ENCODE results near the gene SLC66A2. TPM values are rescaled to one million over a fixed set of nuclear protein-coding genes. Genes with fewer than 3 reads are reported as not detected.
A peak's percentile ranks its signal among the peaks of the same experiment; 100 is the strongest.

SLC66A2 gene
- total RNA-seq, 4 donors from 2014 or later, result 56.5 to 183 (median 92.9) TPM

GRCh38 chr18:79953971-79954651 lies 2.7 kb upstream of the SLC66A2 start:
- Histone ChIP-seq H3K27me3 (no peaks in the 10 kb centered on the region), H3K27ac (peak overlapping the region; percentile 82 to 98 (median 96)), H3K36me3 (no peaks in the 10 kb centered on the region), H3K9me3 (no peaks in the 10 kb centered on the region), H3K4me3 (no peak overlapping the region), H3K4me1 (peaks cover 20 to 66% (median 35%) of the 10 kb centered on the region in 4 donors)
- TF ChIP-seq EP300 (IDR thresholded peaks at IDR 0.05; ENCODE audit: low read depth) (no peak), POLR2AphosphoS5 (IDR thresholded peaks at IDR 0.05) (peak; percentile 16 to 84 (median 64)), POLR2A (IDR thresholded peaks at IDR 0.05) (peak; percentile 59), CTCF (IDR thresholded peaks at IDR 0.05) (no peak)
- in situ Hi-C loops (cut with MboI; ENCODE audit: low pct_ligation_motif_present in 1 of 4, low pct_unique_long_range_greater_than_20kb in 1 of 4, low sequenced_read_pairs in 3 of 4), result loop anchor here in 1 of 4 donors (10.0 kb wide), 1 partner anchor 81 kb away; the partner anchor contains the start of gene RBFA
- 62 to 63% methylated on average over 6 to 10 of the region's 10 CpGs for whole genome bisulfite sequencing, 2 donors (ENCODE audit: low coverage in 1 of 2)
- DNase-seq, result peak; percentile 83
- intact Hi-C loops (cut with DNase I; ENCODE audit: low total_unique reads), result loop anchor here (5.0 kb wide), 1 partner anchor 33 kb away; the partner anchor contains the start of gene TXNL4A

GRCh38 chr18:79952996-79953559 lies 1.6 kb upstream of the SLC66A2 start:
- 40 to 73% methylated on average over 1 to 24 of the region's 24 CpGs for whole genome bisulfite sequencing, 2 donors (ENCODE audit: low coverage in 1 of 2)
- Histone ChIP-seq H3K27me3 (no peaks in the 10 kb centered on the region), H3K4me1 (peaks cover 26 to 66% (median 42%) of the 10 kb centered on the region in 4 donors), H3K4me3 (peak overlapping the region in 3 of 4 donors; percentile 95 to 98 (median 98)), H3K36me3 (no peaks in the 10 kb centered on the region), H3K9me3 (no peaks in the 10 kb centered on the region), H3K27ac (peak overlapping the region; percentile 82 to 98 (median 96))
- peak; percentile 74 for TF ChIP-seq POLR2A (IDR thresholded peaks at IDR 0.05)
- TF ChIP-seq POLR2AphosphoS5 (IDR thresholded peaks at IDR 0.05), result peak in 2 of 3 donors; percentile 51 to 67
- TF ChIP-seq EP300 (IDR thresholded peaks at IDR 0.05; ENCODE audit: low read depth), result no peak
- in situ Hi-C loops (cut with MboI; ENCODE audit: low pct_ligation_motif_present in 1 of 4, low pct_unique_long_range_greater_than_20kb in 1 of 4, low sequenced_read_pairs in 3 of 4) (loop anchor here in 1 of 4 donors (10.0 kb wide), 1 partner anchor 82 kb away; the partner anchor contains the start of gene RBFA), intact Hi-C loops (cut with DNase I; ENCODE audit: low total_unique reads) (loop anchor here (5.0 kb wide), 1 partner anchor 34 kb away; the partner anchor contains the start of gene TXNL4A)
- peak; percentile 65 for DNase-seq

- Histone ChIP-seq H3K36me3 (no peaks in the 10 kb centered on the region), H3K27me3 (no peaks in the 10 kb centered on the region), H3K4me3 (peak overlapping the region; percentile 83 to 98 (median 96)), H3K9me3 (no peaks in the 10 kb centered on the region), H3K4me1 (peaks cover 24 to 68% (median 46%) of the 10 kb centered on the region in 4 donors), H3K27ac (peak overlapping the region; percentile 82 to 98 (median 96))
- TF ChIP-seq POLR2A (IDR thresholded peaks at IDR 0.05) (no peak), CTCF (IDR thresholded peaks at IDR 0.05) (no peak), POLR2AphosphoS5 (IDR thresholded peaks at IDR 0.05) (no peak), EP300 (IDR thresholded peaks at IDR 0.05; ENCODE audit: low read depth) (no peak)
- intact Hi-C loops (cut with DNase I; ENCODE audit: low total_unique reads), result loop anchor here (5.0 kb wide), 1 partner anchor 35 kb away; the partner anchor contains the start of gene TXNL4A
- WGBS, 2 donors (ENCODE audit: low coverage in 1 of 2), result 0 to 28% methylated on average over 2 to 37 of the region's 43 CpGs
- in situ Hi-C loops (cut with MboI; ENCODE audit: low pct_ligation_motif_present in 1 of 4, low pct_unique_long_range_greater_than_20kb in 1 of 4, low sequenced_read_pairs in 3 of 4), result loop anchor here in 1 of 4 donors (10.0 kb wide), 1 partner anchor 82 kb away; the partner anchor contains the start of gene RBFA
- peak; percentile 27 for DNase-seq
Measured at GRCh38 chr18:79952456-79952995, 1.1 kb upstream of the SLC66A2 start.

- TF ChIP-seq POLR2A (IDR thresholded peaks at IDR 0.05) (peak; percentile 55), CTCF (IDR thresholded peaks at IDR 0.05) (no peak), EP300 (IDR thresholded peaks at IDR 0.05; ENCODE audit: low read depth) (no peak), POLR2AphosphoS5 (IDR thresholded peaks at IDR 0.05) (peak in 2 of 3 donors; percentile 28 to 60)
- in situ Hi-C loops (cut with MboI; ENCODE audit: low pct_ligation_motif_present in 1 of 4, low pct_unique_long_range_greater_than_20kb in 1 of 4, low sequenced_read_pairs in 3 of 4), result loop anchor here in 1 of 4 donors (10.0 kb wide), 1 partner anchor 84 kb away; the partner anchor contains the start of gene RBFA
- Histone ChIP-seq H3K27me3 (no peaks in the 10 kb centered on the region), H3K27ac (peak overlapping the region; percentile 85 to 98 (median 96)), H3K9me3 (no peaks in the 10 kb centered on the region), H3K4me3 (peak overlapping the region; percentile 95 to 98 (median 97)), H3K36me3 (no peaks in the 10 kb centered on the region), H3K4me1 (peaks cover 24 to 83% (median 50%) of the 10 kb centered on the region in 4 donors)
- DNase-seq, result peak; percentile 59
- WGBS, 2 donors (ENCODE audit: low coverage in 1 of 2), result 5 to 14% methylated on average over 1 to 19 of the region's 81 CpGs
- intact Hi-C loops (cut with DNase I; ENCODE audit: low total_unique reads), result loop anchor here (2.0 to 5.0 kb wide), 2 partner anchors 37 to 82 kb away; partner anchors contain the start of gene TXNL4A
Measured at GRCh38 chr18:79950515-79951341, 725 bp downstream of the SLC66A2 start.

Measured in transverse colon (tissue), 4 donors.